GM19035 (cell line): ENCODE measurements around the gene COG5.

Source experiments
- ATAC-seq: cut with Tn5 transposase; IDR thresholded peaks from one replicate; pipeline ENCODE4 v1.9.1; 2021; ENCODE audit not compliant: unreplicated experiment

Gene COG5

GRCh38 chr7:107194052-107194451 is 369.7 kb downstream of the COG5 start:
- no peak for ATAC-seq

- ATAC-seq: no peak
These were observed 373.6 kb downstream of the COG5 start for GRCh38 chr7:107190090-107190489.

DNA sequence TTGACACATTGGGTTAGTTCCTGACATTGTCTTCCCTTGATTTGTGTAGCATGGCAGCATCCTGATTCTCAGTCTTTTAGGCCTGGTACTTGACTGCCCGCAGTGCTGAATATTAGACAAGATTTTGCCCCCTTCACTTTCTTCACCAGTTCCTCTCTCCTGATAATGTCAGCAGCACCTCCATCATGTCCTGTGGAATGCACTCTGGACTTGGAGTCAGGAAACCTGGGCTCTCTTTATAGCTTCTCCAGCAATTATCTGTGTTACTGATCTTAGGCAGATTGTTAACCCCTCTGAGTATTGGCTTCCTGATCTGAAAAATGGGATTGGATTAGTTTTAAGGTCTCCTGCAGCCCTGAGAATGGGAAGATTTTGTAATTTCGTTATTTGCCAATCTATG is 375.9 kb downstream of the COG5 start:
- no peak for ATAC-seq

GRCh38 chr7:107186240-107186639 is 377.5 kb downstream of the COG5 start:
- no peak for ATAC-seq

GRCh38 chr7:107185716-107186115 is 378.0 kb downstream of the COG5 start:
- no peak for ATAC-seq

DNA sequence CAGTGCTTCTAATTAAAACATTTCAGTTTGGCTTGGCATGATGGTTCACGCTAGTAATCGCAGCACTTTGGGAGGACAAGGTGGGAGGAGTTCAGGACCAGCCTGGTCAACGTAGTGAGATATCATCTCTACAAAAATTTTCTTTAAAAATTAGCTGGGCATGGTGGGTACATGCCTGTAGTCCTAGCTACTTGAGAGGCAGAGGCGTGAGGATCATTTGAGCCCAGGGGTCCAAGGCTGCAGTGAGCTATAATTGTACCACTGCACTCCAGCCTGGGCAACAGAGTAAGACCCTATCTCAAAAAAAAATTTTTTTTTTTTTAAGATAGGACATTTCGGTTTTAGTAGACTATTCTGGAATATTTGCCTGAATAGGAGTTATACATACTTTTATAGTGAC is 382.5 kb downstream of the COG5 start:
- ATAC-seq: no peak

DNA sequence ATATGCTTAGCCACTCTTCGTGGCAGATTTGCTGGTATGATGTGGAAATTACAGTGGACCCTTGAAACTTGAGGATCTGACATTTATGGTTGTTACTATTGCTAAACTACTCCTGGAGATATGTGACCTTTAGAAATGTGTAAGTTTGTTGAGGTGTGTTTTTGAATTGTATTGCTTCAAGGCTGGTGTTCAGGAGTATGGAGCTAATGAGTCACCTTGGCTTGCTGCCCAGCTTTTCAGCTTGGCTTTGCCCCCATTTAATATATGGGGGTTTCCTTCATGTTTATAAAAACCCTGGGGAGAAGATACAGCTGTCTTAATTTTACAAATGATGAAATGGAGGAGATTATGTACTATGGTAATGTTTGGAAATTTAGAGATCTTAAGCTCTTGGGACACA is 383.3 kb downstream of the COG5 start:
- no peak for ATAC-seq

DNA sequence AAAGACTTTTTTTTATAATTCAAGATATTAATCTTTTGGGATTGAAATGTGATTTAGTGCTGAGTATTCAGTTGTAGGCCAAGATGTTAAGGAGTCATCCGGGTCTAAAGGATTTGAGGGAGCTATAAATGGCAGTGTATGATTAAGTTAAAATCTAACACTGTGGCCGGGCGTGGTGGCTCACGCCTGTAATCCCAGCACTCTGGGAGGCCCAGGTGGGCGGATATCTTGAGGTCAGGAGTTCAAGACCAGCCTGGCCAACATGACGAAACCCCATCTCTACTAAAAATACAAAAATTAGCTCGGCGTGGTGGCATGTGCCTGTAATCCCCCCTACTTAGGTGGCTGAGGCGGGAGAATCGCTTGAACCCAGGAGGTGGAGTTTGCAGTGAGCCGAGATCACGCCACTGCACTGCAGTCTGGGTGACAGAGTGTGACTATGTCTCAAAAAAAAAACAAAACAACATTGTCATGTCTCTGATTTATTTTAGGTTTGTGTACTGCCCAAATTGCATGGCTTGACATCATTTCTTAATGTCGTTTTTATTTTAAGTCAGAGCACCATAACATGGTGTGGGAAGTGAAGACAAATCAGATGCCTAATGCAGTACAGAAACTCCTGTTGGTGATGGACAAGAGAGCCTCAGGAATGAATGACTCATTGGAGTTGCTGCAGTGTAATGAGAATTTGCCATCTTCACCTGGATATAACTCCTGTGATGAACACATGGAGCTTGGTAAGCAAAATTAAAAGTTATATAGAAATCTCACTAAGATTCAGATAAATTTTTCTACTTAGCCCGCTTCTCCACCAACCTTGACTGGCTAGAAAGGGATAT is 384.2 kb downstream of the COG5 start:
- no peak for ATAC-seq

DNA sequence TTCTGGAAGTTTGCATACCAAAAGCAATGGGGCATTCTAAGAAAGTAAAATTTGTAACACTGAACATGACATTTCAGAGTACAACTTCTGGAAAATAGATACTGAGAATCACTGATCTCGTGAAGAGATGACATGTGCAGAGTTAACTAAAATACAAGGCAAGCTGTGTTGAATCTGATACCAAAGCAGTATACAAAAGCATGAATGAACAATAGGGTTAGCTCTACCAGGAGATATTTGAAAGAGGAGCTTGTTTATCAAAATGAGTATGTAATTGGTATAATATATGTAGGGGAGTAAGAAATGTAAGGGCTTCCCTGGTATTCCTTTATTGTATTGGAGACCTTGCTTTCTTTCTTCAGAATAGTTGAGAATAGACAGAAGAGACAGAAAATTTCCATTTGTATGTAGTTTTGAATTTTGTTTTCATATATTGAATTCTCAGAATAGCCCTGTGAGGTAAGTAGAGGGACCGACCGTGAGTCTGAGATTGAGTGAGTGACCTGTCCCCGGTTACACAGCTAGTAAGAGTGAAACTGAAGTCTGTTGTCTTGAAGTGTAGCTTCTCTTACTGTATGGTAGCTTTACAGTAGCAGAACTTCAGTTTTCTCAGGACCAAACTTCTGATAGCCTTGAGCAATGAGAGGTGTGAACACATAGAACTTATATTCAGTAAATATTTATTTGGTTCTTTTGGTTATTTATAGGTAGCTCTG is 389.9 kb downstream of the COG5 start:
- ATAC-seq: peak; percentile 64

DNA sequence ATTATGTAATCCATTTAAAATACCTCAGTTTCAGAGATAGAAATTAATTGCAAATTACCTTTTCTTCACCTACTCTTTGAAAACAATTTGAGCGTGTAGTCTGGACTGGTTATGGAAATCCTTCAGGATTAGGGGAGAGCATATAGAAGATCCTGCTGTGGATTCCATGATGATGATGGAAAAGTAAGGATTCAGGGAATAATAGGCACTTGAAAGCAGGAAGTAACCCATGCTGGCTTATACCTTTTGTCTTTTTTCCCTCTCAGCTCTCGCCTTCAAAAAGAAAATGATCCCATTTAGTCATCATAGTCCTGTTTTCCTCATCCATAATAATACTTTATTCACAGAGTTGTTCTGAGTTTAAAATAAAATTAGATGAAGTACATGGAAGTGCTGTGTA is 390.5 kb downstream of the COG5 start:
- no peak for ATAC-seq

GRCh38 chr7:107172276-107173032 is 391.3 kb downstream of the COG5 start:
- ATAC-seq: no peak

DNA sequence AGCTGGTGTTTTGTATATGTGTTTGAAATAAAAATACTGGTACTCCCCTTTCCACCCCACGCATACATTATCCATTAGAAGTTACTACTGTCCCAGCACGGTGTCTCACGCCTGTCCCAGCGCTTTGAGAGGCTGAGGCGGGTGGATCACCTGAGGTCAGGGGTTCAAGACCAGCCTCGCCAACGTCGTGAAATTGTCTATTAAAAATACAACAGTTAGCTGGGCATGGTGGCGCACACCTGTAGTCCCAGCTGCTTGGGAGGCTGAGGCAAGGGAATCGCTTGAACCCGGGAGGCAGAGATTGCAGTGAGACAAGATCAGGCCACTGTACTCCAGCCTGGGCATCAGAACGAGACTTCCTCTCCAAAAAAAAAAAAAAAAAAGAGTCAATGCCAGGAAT is 392.2 kb downstream of the COG5 start:
- no peak for ATAC-seq

GRCh38 chr7:107170051-107170915 is 393.4 kb downstream of the COG5 start:
- ATAC-seq: no peak

DNA sequence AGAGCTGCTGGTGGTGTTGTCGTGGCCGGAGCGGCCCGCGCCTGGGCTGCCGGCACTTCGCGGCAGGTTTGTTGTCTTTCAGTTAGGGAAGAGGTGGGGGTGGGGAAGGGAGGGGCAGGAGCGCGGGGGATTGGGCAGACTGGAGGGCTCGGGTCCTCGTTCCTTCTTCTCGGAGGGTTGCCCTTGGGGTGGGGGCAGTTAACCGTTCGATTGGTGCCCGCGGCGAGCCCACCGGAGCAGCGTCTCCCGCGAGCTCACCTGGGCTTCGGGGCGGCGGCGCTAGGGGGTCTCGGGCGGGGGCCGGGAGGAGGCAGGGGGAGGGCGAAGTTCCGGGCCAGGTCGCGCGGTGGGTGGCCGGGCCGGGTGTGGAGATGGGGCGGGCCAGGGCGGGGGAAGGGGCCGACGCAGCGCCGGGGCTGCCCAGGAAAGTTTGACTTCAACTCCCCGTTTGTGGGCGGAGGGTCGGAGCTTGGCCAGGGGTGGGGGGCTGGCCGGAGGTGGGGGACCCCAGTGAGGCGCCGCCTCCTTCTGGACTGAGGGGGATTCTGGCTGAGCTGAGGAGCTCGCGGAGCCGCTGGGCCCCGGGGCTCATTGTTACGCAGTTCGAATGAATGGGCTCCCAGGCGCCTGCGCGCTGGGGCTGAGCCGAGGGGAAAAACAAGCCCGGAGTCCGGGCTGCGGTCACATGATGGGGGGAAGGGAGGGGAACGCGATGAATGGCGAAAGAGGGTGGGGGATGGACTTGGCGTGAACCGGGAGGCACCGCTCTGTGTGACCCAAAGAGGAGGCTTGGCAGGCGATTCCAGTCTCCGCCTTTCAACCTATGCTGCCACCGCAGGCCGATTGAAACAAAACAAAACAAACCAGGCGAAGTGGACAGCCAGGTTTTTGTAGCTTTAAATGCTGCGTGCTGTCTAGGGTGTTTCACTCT is 394.3 kb downstream of the COG5 start:
- ATAC-seq: peak; percentile 25

- peak; percentile 88 for ATAC-seq
These were observed 395.2 kb downstream of the COG5 start, which contains the start of gene HBP1 for GRCh38 chr7:107168233-107169119. TSS of gene HBP1 (plus strand) at chr7:107169003. CDS start at chr7:107179894, 10,891 bp downstream.

GRCh38 chr7:107167483-107168232 is 396.1 kb downstream of the COG5 start:
- ATAC-seq: no peak

DNA sequence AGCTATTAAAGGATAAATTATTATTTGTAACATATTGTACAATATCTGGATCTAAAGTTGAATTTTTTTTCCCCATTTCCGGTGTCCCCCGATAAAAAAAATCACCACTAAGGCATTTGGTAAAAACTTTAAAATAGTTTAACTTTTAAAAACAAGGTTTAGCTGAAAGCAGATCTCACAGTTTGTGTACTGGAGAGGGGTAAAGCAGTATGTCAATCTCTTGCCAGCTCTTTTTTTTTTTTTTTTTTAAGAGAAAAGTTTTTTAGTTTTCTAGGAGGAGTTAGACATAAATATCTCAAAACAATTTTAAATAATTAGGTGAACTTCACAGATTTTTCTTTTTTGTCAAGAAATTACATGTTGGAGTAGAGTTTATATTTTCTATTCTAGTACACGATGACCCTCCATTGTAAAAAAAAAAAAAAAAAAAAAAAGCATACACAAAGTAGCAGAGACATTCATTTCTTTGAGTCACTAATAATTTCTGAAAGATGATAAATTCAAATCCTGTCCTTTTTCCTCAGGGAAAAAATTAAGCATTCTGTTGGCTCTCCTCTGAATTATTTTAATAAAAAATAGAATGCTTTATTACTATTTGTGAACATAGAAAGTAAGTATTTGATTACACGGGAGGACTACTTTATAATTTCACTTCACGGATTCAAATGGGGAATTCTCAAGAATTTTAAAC is 396.8 kb downstream of the COG5 start:
- ATAC-seq: no peak
